Activated CD8-positive, alpha-beta memory T cell treated with anti-CD3 and anti-CD28 coated beads for 4 hours (primary cell): ENCODE measurements around the gene RAPGEF6.
"Not testable (repeated sequence)": the region's sequence is repeated elsewhere in the genome, so short reads cannot be mapped to it uniquely, and the experiment has no call there.

ENCODE experiments used
- DNase-seq, 2 donors: peaks; one replicate each; pipeline ENCODE4 v3.0.0-alpha.2; 2020; ENCODE audit warnings: low read depth in 2 of 2

Gene RAPGEF6

GRCh38 chr5:131436081-131436480, 198.9 kb downstream of the RAPGEF6 start:
- no peak for DNase-seq

- DNase-seq: no peak
Measured at GRCh38 chr5:131433109-131433508, 201.9 kb downstream of the RAPGEF6 start.

GRCh38 chr5:131431794-131432193, 203.2 kb downstream of the RAPGEF6 start:
- no peak for DNase-seq

GRCh38 chr5:131430794-131431193, 204.2 kb downstream of the RAPGEF6 start:
- no peak for DNase-seq

- no peak for DNase-seq
Measured at GRCh38 chr5:131426011-131426410, 209.0 kb downstream of the RAPGEF6 start.

- DNase-seq: no peak
Measured at GRCh38 chr5:131423056-131423455, 212.0 kb downstream of the RAPGEF6 start.

GRCh38 chr5:131419877-131420276, 215.2 kb downstream of the RAPGEF6 start:
- DNase-seq: no peak

GRCh38 chr5:131418846-131419245, 216.2 kb downstream of the RAPGEF6 start:
- DNase-seq: no peak

- DNase-seq: peak; percentile 59 to 69
Measured at GRCh38 chr5:131417240-131417869, 217.7 kb downstream of the RAPGEF6 start.

GRCh38 chr5:131416729-131417128, 218.3 kb downstream of the RAPGEF6 start:
- no peak for DNase-seq

- DNase-seq: no peak
Measured at GRCh38 chr5:131413605-131414559, 221.1 kb downstream of the RAPGEF6 start.

- no peak for DNase-seq
Measured at GRCh38 chr5:131406975-131407638, 227.9 kb downstream of the RAPGEF6 start.

- DNase-seq: no peak
Measured at GRCh38 chr5:131406076-131406475, 229.0 kb downstream of the RAPGEF6 start.

- no peak for DNase-seq
Measured at GRCh38 chr5:131405674-131406073, 229.4 kb downstream of the RAPGEF6 start.

- DNase-seq: no peak
Measured at GRCh38 chr5:131400585-131400984, 234.4 kb downstream of the RAPGEF6 start.

GRCh38 chr5:131399007-131399406, 236.0 kb downstream of the RAPGEF6 start:
- not testable (repeated sequence) for DNase-seq

- no peak for DNase-seq
Measured at GRCh38 chr5:131396630-131397273, 238.3 kb downstream of the RAPGEF6 start.

GRCh38 chr5:131396015-131396414, 239.0 kb downstream of the RAPGEF6 start:
- DNase-seq: no peak

- DNase-seq: peak in 1 of 2 donors; percentile 25
Measured at GRCh38 chr5:131394128-131394527, 240.9 kb downstream of the RAPGEF6 start.

GRCh38 chr5:131393498-131393968, 241.5 kb downstream of the RAPGEF6 start:
- DNase-seq: no peak

GRCh38 chr5:131392466-131393095, 242.4 kb downstream of the RAPGEF6 start:
- DNase-seq: no peak
